Stomach (tissue), 4 donors: ENCODE results near the gene GSDME.

Source experiments
- POLR2A ChIP-seq, 4 donors: fragments of 450-650 bp; IDR thresholded peaks; one replicate each; pipeline ENCODE4 v1.6.1; 2016; ENCODE audit warnings: antibody characterized with exemption in 4 of 4, control low read depth in 2 of 4, mild to moderate bottlenecking in 1 of 4, moderate library complexity in 1 of 4
- TF ChIP-seq, protein P1 (sequence below), 7 experiments: fragments of 450-650 bp in 4 of 7; fragments of 200-600 bp in 3 of 7; sonication (generic) in 3 of 7; IDR thresholded peaks; one replicate each; pipeline ENCODE4 v1.5.1; 2016 to 2019; ENCODE audit warnings: antibody characterized with exemption in 7 of 7, control low read depth in 2 of 7, mild to moderate bottlenecking in 1 of 7

GRCh38 chr7:24656608-24657007 is 100.7 kb downstream of the GSDME start:
- no peak for TF ChIP-seq POLR2A (IDR thresholded peaks at IDR 0.05)
- TF ChIP-seq, protein P1, sequence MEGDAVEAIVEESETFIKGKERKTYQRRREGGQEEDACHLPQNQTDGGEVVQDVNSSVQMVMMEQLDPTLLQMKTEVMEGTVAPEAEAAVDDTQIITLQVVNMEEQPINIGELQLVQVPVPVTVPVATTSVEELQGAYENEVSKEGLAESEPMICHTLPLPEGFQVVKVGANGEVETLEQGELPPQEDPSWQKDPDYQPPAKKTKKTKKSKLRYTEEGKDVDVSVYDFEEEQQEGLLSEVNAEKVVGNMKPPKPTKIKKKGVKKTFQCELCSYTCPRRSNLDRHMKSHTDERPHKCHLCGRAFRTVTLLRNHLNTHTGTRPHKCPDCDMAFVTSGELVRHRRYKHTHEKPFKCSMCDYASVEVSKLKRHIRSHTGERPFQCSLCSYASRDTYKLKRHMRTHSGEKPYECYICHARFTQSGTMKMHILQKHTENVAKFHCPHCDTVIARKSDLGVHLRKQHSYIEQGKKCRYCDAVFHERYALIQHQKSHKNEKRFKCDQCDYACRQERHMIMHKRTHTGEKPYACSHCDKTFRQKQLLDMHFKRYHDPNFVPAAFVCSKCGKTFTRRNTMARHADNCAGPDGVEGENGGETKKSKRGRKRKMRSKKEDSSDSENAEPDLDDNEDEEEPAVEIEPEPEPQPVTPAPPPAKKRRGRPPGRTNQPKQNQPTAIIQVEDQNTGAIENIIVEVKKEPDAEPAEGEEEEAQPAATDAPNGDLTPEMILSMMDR (IDR thresholded peaks at IDR 0.05) = no peak
